Measurements from ENCODE around the gene ALDH2. TPM values are rescaled to one million over a fixed set of nuclear protein-coding genes. Genes with fewer than 3 reads are reported as not detected.
"Not testable (repeated sequence)": the region's sequence is repeated elsewhere in the genome, so short reads cannot be mapped to it uniquely, and the experiment has no call there.

ALDH2 gene
- total and polyA plus RNA-seq, 2 experiments from 2014 or later = 21.7 to 38.5 TPM

GRCh38 chr12:111728795-111729194 is 37.9 kb upstream of the ALDH2 start:
- H3K36me3 ChIP-seq (ENCODE audit: low read depth) = no peaks in the 10 kb centered on the region
- no peak overlapping the region for H3K27ac ChIP-seq
- no peak overlapping the region for H3K4me3 ChIP-seq
- no peak overlapping the region for H3K4me2 ChIP-seq (ENCODE audit: unreplicated experiment)
- in situ Hi-C loops (cut with MboI) = no loop called here
- no peak for DNase-seq
- no peak for TF ChIP-seq EZH2phosphoT487 (IDR thresholded peaks at IDR 0.05; ENCODE audit: insufficient read depth, low read depth)
- no peak for TF ChIP-seq EZH2 (IDR thresholded peaks at IDR 0.05; ENCODE audit: insufficient read depth, poor library complexity, severe bottlenecking)
- no peaks in the 10 kb centered on the region for H3K9me3 ChIP-seq (ENCODE audit: low read depth)
- H3K79me2 ChIP-seq (ENCODE audit: insufficient read depth) = no peaks in the 10 kb centered on the region
- 94 to 98% methylated on average over 2 of the region's 2 CpGs for WGBS, 2 experiments (ENCODE audit: low coverage in 1 of 2, low lambda C conversion rate in 2 of 2, missing lambda C conversion rate in 2 of 2)
- H3K9ac ChIP-seq = no peak overlapping the region
- no peaks in the 10 kb centered on the region for H3K9me2 ChIP-seq (ENCODE audit: insufficient read depth)
- H4K20me1 ChIP-seq (ENCODE audit: insufficient read depth) = no peaks in the 10 kb centered on the region
- H3K4me1 ChIP-seq (ENCODE audit: insufficient read depth) = no peaks in the 10 kb centered on the region
- H2AFZ ChIP-seq = no peak overlapping the region
- H3F3A ChIP-seq (ENCODE audit: insufficient read depth) = no peaks in the 10 kb centered on the region
- no peaks in the 10 kb centered on the region for H3K27me3 ChIP-seq (replicated peaks; ENCODE audit: insufficient read depth)

- WGBS, 2 experiments (ENCODE audit: low coverage in 1 of 2, low lambda C conversion rate in 2 of 2, missing lambda C conversion rate in 2 of 2) = 92 to 95% methylated on average over 9 of the region's 9 CpGs
- Histone ChIP-seq H2AFZ (no peak overlapping the region), H3K9me3 (ENCODE audit: low read depth) (no peaks in the 10 kb centered on the region), H3K4me3 (no peak overlapping the region), H3K4me2 (ENCODE audit: unreplicated experiment) (no peak overlapping the region), H3K9ac (no peak overlapping the region), H4K20me1 (ENCODE audit: insufficient read depth) (no peaks in the 10 kb centered on the region), H3K4me1 (ENCODE audit: insufficient read depth) (no peaks in the 10 kb centered on the region), H3F3A (ENCODE audit: insufficient read depth) (no peaks in the 10 kb centered on the region), H3K79me2 (ENCODE audit: insufficient read depth) (no peaks in the 10 kb centered on the region), H3K9me2 (ENCODE audit: insufficient read depth) (no peaks in the 10 kb centered on the region), H3K36me3 (ENCODE audit: low read depth) (no peaks in the 10 kb centered on the region), H3K27me3 (replicated peaks; ENCODE audit: insufficient read depth) (no peaks in the 10 kb centered on the region), H3K27ac (no peak overlapping the region)
- TF ChIP-seq EZH2 (IDR thresholded peaks at IDR 0.05; ENCODE audit: insufficient read depth, poor library complexity, severe bottlenecking) (no peak), EZH2phosphoT487 (IDR thresholded peaks at IDR 0.05; ENCODE audit: insufficient read depth, low read depth) (no peak)
- in situ Hi-C loops (cut with MboI) = no loop called here
- no peak for DNase-seq
Measured at GRCh38 chr12:111730420-111730819, 36.3 kb upstream of the ALDH2 start.

GRCh38 chr12:111732786-111733185 is 33.9 kb upstream of the ALDH2 start:
- Histone ChIP-seq H3K9me3 (ENCODE audit: low read depth) (no peaks in the 10 kb centered on the region), H3K4me1 (ENCODE audit: insufficient read depth) (no peaks in the 10 kb centered on the region), H3F3A (ENCODE audit: insufficient read depth) (no peaks in the 10 kb centered on the region), H3K27me3 (replicated peaks; ENCODE audit: insufficient read depth) (no peaks in the 10 kb centered on the region), H3K4me3 (no peak overlapping the region), H2AFZ (no peak overlapping the region), H3K27ac (no peak overlapping the region), H3K79me2 (ENCODE audit: insufficient read depth) (no peaks in the 10 kb centered on the region), H3K9me2 (ENCODE audit: insufficient read depth) (no peaks in the 10 kb centered on the region), H3K9ac (no peak overlapping the region), H3K36me3 (ENCODE audit: low read depth) (peaks cover 6% of the 10 kb centered on the region; the same call in 1 of the 2 replicates), H4K20me1 (ENCODE audit: insufficient read depth) (no peaks in the 10 kb centered on the region), H3K4me2 (ENCODE audit: unreplicated experiment) (no peak overlapping the region)
- in situ Hi-C loops (cut with MboI) = no loop called here
- 72 to 85% methylated on average over 4 of the region's 4 CpGs for WGBS, 2 experiments (ENCODE audit: low coverage in 1 of 2, low lambda C conversion rate in 2 of 2, missing lambda C conversion rate in 2 of 2)
- no peak for DNase-seq
- no peak for TF ChIP-seq EZH2 (IDR thresholded peaks at IDR 0.05; ENCODE audit: insufficient read depth, poor library complexity, severe bottlenecking)
- no peak for TF ChIP-seq EZH2phosphoT487 (IDR thresholded peaks at IDR 0.05; ENCODE audit: insufficient read depth, low read depth)

GRCh38 chr12:111733340-111733915 is 33.3 kb upstream of the ALDH2 start:
- Histone ChIP-seq H3K4me2 (ENCODE audit: unreplicated experiment) (no peak overlapping the region), H3K4me1 (ENCODE audit: insufficient read depth) (no peaks in the 10 kb centered on the region), H3K9me3 (ENCODE audit: low read depth) (no peaks in the 10 kb centered on the region), H4K20me1 (ENCODE audit: insufficient read depth) (no peaks in the 10 kb centered on the region), H3K9me2 (ENCODE audit: insufficient read depth) (no peaks in the 10 kb centered on the region), H3K36me3 (ENCODE audit: low read depth) (peaks cover 6% of the 10 kb centered on the region; the same call in 1 of the 2 replicates), H3K4me3 (no peak overlapping the region), H3K27me3 (replicated peaks; ENCODE audit: insufficient read depth) (no peaks in the 10 kb centered on the region), H3K79me2 (ENCODE audit: insufficient read depth) (no peaks in the 10 kb centered on the region), H3K27ac (no peak overlapping the region), H3F3A (ENCODE audit: insufficient read depth) (no peaks in the 10 kb centered on the region), H3K9ac (no peak overlapping the region), H2AFZ (no peak overlapping the region)
- in situ Hi-C loops (cut with MboI) = no loop called here
- DNase-seq = no peak
- WGBS, 2 experiments (ENCODE audit: low coverage in 1 of 2, low lambda C conversion rate in 2 of 2, missing lambda C conversion rate in 2 of 2) = 91 to 92% methylated on average over 8 of the region's 8 CpGs
- TF ChIP-seq EZH2phosphoT487 (IDR thresholded peaks at IDR 0.05; ENCODE audit: insufficient read depth, low read depth) (no peak), EZH2 (IDR thresholded peaks at IDR 0.05; ENCODE audit: insufficient read depth, poor library complexity, severe bottlenecking) (no peak)

GRCh38 chr12:111739524-111739923 is 27.2 kb upstream of the ALDH2 start:
- H3K79me2 ChIP-seq (ENCODE audit: insufficient read depth); H3K9me3 ChIP-seq (ENCODE audit: low read depth); H3K4me2 ChIP-seq (ENCODE audit: unreplicated experiment); H3F3A ChIP-seq (ENCODE audit: insufficient read depth); H2AFZ ChIP-seq; in situ Hi-C loops (cut with MboI); H3K4me3 ChIP-seq; H3K9ac ChIP-seq; H4K20me1 ChIP-seq (ENCODE audit: insufficient read depth); DNase-seq; H3K9me2 ChIP-seq (ENCODE audit: insufficient read depth); H3K36me3 ChIP-seq (ENCODE audit: low read depth); H3K27ac ChIP-seq; H3K27me3 ChIP-seq (replicated peaks; ENCODE audit: insufficient read depth); H3K4me1 ChIP-seq (ENCODE audit: insufficient read depth): not testable (repeated sequence)
- WGBS, 2 experiments (ENCODE audit: low coverage in 1 of 2, low lambda C conversion rate in 2 of 2, missing lambda C conversion rate in 2 of 2) = 96 to 98% methylated on average over 9 of the region's 9 CpGs

Data from GM23248 (cell line).